ENCODE data around the gene KLF3. TPM values are rescaled to one million over a fixed set of nuclear protein-coding genes. Genes with fewer than 3 reads are reported as not detected.
"Not testable (repeated sequence)": the region's sequence is repeated elsewhere in the genome, so short reads cannot be mapped to it uniquely, and the experiment has no call there.

Gene KLF3
- total and polyA plus RNA-seq, 2 donors from 2014 or later = 9.3 to 87.7 TPM

DNA sequence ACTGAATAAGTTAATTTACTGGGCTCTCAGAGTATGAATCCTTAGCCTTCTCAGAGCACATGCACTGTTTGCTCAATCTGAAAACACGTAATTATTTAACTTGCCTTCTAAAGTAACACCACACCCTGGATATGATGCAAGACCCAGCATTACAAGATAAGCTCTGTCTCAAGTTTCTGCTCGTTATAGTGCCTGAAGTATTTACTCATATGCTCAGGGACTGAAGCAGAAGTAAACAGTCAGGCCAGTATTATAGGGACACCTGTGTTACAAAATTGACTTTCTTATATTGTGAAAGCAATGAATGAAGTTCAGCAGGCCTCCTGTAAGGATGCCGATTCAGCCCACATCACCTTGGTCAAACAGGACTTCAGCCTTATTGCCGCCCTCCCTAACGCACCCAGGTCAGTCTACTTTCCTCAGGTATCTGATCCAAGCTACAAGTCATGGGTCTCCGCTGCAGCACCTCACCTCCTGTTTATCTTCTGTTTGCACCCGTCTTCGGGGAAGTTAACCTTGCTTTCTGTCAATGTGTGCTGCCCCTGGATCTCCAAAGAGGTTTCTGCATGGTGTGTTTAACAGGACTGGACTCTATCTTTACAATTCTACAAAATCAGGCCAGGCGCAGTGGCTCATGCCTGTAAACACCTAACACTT lies 42.8 kb upstream of the KLF3 start:
- no peak overlapping the region for H3K27ac ChIP-seq (ENCODE audit: low read depth in 2 of 2, low read length in 2 of 2)
- peak in 1 of 5 donors; percentile 10 for DNase-seq
- no peaks in the 10 kb centered on the region for H3K4me1 ChIP-seq (ENCODE audit: control insufficient read depth in 2 of 3, insufficient read depth in 2 of 3, low read depth in 1 of 3, low read length in 3 of 3)
- FAIRE-seq = no peak
- no peak overlapping the region for H3K9ac ChIP-seq (ENCODE audit: low read length in 3 of 3)
- TF ChIP-seq CTCF (IDR thresholded peaks at IDR 0.05; ENCODE audit: borderline replicate concordance, extremely low read depth, insufficient read depth) = no peak
- H3K27me3 ChIP-seq (ENCODE audit: control insufficient read depth, insufficient read depth, low read length) = no peaks in the 10 kb centered on the region
- no peaks in the 10 kb centered on the region for H3K36me3 ChIP-seq (ENCODE audit: control insufficient read depth in 2 of 3, insufficient read depth in 3 of 3, low read length in 3 of 3)
- intact Hi-C loops (cut with DNase I) = no loop called here
- H3K9me3 ChIP-seq (ENCODE audit: control insufficient read depth in 2 of 3, insufficient read depth in 1 of 3, low read length in 3 of 3) = no peaks in the 10 kb centered on the region
- no peak overlapping the region for H3K4me3 ChIP-seq (ENCODE audit: low read length in 3 of 3)

DNA sequence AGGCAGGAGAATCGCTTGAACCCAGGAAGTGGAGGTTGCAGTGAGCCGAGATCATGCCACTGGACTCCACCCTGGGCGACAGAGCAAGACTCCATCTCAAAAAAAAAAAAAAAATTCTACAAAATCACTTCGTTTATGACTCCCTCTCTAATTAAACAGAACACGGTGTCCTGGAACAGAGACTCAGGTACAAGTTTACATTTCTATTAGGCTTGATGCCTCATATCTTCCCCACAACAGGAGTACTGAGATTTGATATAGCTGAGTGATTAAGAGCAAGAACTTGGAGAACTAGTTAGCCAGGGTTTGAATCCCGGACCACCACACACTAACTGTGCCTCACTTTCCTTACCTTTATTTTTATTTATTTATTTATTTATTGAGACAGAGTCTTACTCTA lies 42.2 kb upstream of the KLF3 start:
- intact Hi-C loops (cut with DNase I) = no loop called here
- no peak overlapping the region for H3K9ac ChIP-seq (ENCODE audit: low read length in 3 of 3)
- H3K4me3 ChIP-seq (ENCODE audit: low read length in 3 of 3) = no peak overlapping the region
- H3K36me3 ChIP-seq (ENCODE audit: control insufficient read depth in 2 of 3, insufficient read depth in 3 of 3, low read length in 3 of 3) = no peaks in the 10 kb centered on the region
- H3K9me3 ChIP-seq (ENCODE audit: control insufficient read depth in 2 of 3, insufficient read depth in 1 of 3, low read length in 3 of 3) = no peaks in the 10 kb centered on the region
- no peak overlapping the region for H3K27ac ChIP-seq (ENCODE audit: low read depth in 2 of 2, low read length in 2 of 2)
- H3K4me1 ChIP-seq (ENCODE audit: control insufficient read depth in 2 of 3, insufficient read depth in 2 of 3, low read depth in 1 of 3, low read length in 3 of 3) = no peaks in the 10 kb centered on the region
- TF ChIP-seq CTCF (IDR thresholded peaks at IDR 0.05; ENCODE audit: borderline replicate concordance, extremely low read depth, insufficient read depth) = no peak
- DNase-seq (no peak), FAIRE-seq (no peak)
- H3K27me3 ChIP-seq (ENCODE audit: control insufficient read depth, insufficient read depth, low read length) = no peaks in the 10 kb centered on the region

GRCh38 chr4:38622340-38622739 lies 41.7 kb upstream of the KLF3 start:
- H3K4me1 ChIP-seq (ENCODE audit: control insufficient read depth in 2 of 3, insufficient read depth in 2 of 3, low read depth in 1 of 3, low read length in 3 of 3); H3K27me3 ChIP-seq (ENCODE audit: control insufficient read depth, insufficient read depth, low read length); H3K9me3 ChIP-seq (ENCODE audit: control insufficient read depth in 2 of 3, insufficient read depth in 1 of 3, low read length in 3 of 3); H3K4me3 ChIP-seq (ENCODE audit: low read length in 3 of 3); H3K9ac ChIP-seq (ENCODE audit: low read length in 3 of 3); H3K27ac ChIP-seq (ENCODE audit: low read depth in 2 of 2, low read length in 2 of 2); DNase-seq; H3K36me3 ChIP-seq (ENCODE audit: control insufficient read depth in 2 of 3, insufficient read depth in 3 of 3, low read length in 3 of 3); intact Hi-C loops (cut with DNase I); FAIRE-seq: not testable (repeated sequence)

GRCh38 chr4:38623260-38623659 lies 40.7 kb upstream of the KLF3 start:
- no peak for DNase-seq
- TF ChIP-seq CTCF (IDR thresholded peaks at IDR 0.05; ENCODE audit: borderline replicate concordance, extremely low read depth, insufficient read depth) = no peak
- Histone ChIP-seq H3K4me3 (ENCODE audit: low read length in 3 of 3) (no peak overlapping the region), H3K27me3 (ENCODE audit: control insufficient read depth, insufficient read depth, low read length) (no peaks in the 10 kb centered on the region), H3K4me1 (ENCODE audit: control insufficient read depth in 2 of 3, insufficient read depth in 2 of 3, low read depth in 1 of 3, low read length in 3 of 3) (no peaks in the 10 kb centered on the region), H3K9ac (ENCODE audit: low read length in 3 of 3) (no peak overlapping the region), H3K36me3 (ENCODE audit: control insufficient read depth in 2 of 3, insufficient read depth in 3 of 3, low read length in 3 of 3) (no peaks in the 10 kb centered on the region), H3K9me3 (ENCODE audit: control insufficient read depth in 2 of 3, insufficient read depth in 1 of 3, low read length in 3 of 3) (no peaks in the 10 kb centered on the region), H3K27ac (ENCODE audit: low read depth in 2 of 2, low read length in 2 of 2) (no peak overlapping the region)
- no peak for FAIRE-seq
- intact Hi-C loops (cut with DNase I) = no loop called here

Measured in kidney (tissue), 14 donors.